CD4-positive, alpha-beta T cell treated with Interleukin-2 at 100 ng/mL for 4 hours (primary cell): Measurements from ENCODE around the gene TPD52L1.

Source experiments
- DNase-seq: peaks from one replicate; pipeline ENCODE4 v3.0.0-alpha.2; 2020; ENCODE audit warnings: low spot score

TPD52L1 gene

GRCh38 chr6:125208625-125209249 is 55.2 kb downstream of the TPD52L1 start:
- no peak for DNase-seq

- no peak for DNase-seq
Measured at GRCh38 chr6:125210667-125211066, 57.1 kb downstream of the TPD52L1 start.

GRCh38 chr6:125211352-125211751 is 57.8 kb downstream of the TPD52L1 start:
- no peak for DNase-seq

GRCh38 chr6:125212377-125212776 is 58.8 kb downstream of the TPD52L1 start:
- no peak for DNase-seq

- DNase-seq: no peak
Measured at GRCh38 chr6:125213939-125214338, 60.4 kb downstream of the TPD52L1 start.

- DNase-seq: no peak
Measured at GRCh38 chr6:125215252-125215819, 61.8 kb downstream of the TPD52L1 start.

- no peak for DNase-seq
Measured at GRCh38 chr6:125216015-125216414, 62.4 kb downstream of the TPD52L1 start.

GRCh38 chr6:125217369-125217768 is 63.8 kb downstream of the TPD52L1 start:
- no peak for DNase-seq

GRCh38 chr6:125217992-125218391 is 64.4 kb downstream of the TPD52L1 start:
- no peak for DNase-seq

- no peak for DNase-seq
Measured at GRCh38 chr6:125219361-125219895, 65.9 kb downstream of the TPD52L1 start.

- no peak for DNase-seq
Measured at GRCh38 chr6:125220712-125221111, 67.1 kb downstream of the TPD52L1 start.

GRCh38 chr6:125222531-125223455 is 69.2 kb downstream of the TPD52L1 start:
- DNase-seq: no peak

GRCh38 chr6:125224231-125224861 is 70.8 kb downstream of the TPD52L1 start:
- DNase-seq: no peak

GRCh38 chr6:125227244-125227643 is 73.7 kb downstream of the TPD52L1 start:
- no peak for DNase-seq

- no peak for DNase-seq
Measured at GRCh38 chr6:125228981-125229479, 75.5 kb downstream of the TPD52L1 start.

GRCh38 chr6:125230674-125231073 is 77.1 kb downstream of the TPD52L1 start:
- no peak for DNase-seq

GRCh38 chr6:125231133-125231532 is 77.6 kb downstream of the TPD52L1 start:
- no peak for DNase-seq

- no peak for DNase-seq
Measured at GRCh38 chr6:125231574-125232343, 78.2 kb downstream of the TPD52L1 start.

- no peak for DNase-seq
Measured at GRCh38 chr6:125232466-125232865, 78.9 kb downstream of the TPD52L1 start.

- DNase-seq: no peak
Measured at GRCh38 chr6:125233202-125233601, 79.6 kb downstream of the TPD52L1 start.
